ENCODE data around the gene HTR1E. TPM values are rescaled to one million over a fixed set of nuclear protein-coding genes. Genes with fewer than 3 reads are reported as not detected.

Gene HTR1E
- total RNA-seq, 1 donor from 2014 or later, result not detected

- TF ChIP-seq CTCF (IDR thresholded peaks at IDR 0.05; ENCODE audit: insufficient read depth, low read length, severe bottlenecking), result no peak
- peaks cover 11% of the 10 kb centered on the region for H3K27me3 ChIP-seq (ENCODE audit: control insufficient read depth, insufficient read depth, low read length)
- no peaks in the 10 kb centered on the region for H3K36me3 ChIP-seq (ENCODE audit: control insufficient read depth, insufficient read depth, low read length)
- no peak for FAIRE-seq
- DNase-seq (ENCODE audit: low read depth), result no peak
- H3K4me3 ChIP-seq (ENCODE audit: low read depth, low read length), result no peak overlapping the region
Observed at GRCh38 chr6:86934365-86934764, 3.0 kb upstream of the HTR1E start.

GRCh38 chr6:86936834-86937218, 502 bp upstream of the HTR1E start:
- Histone ChIP-seq H3K27me3 (ENCODE audit: control insufficient read depth, insufficient read depth, low read length) (peaks cover 11% of the 10 kb centered on the region), H3K4me3 (ENCODE audit: low read depth, low read length) (no peak overlapping the region), H3K36me3 (ENCODE audit: control insufficient read depth, insufficient read depth, low read length) (no peaks in the 10 kb centered on the region)
- no peak for FAIRE-seq
- no peak for DNase-seq (ENCODE audit: low read depth)
- TF ChIP-seq CTCF (IDR thresholded peaks at IDR 0.05; ENCODE audit: insufficient read depth, low read length, severe bottlenecking), result no peak

- DNase-seq (ENCODE audit: low read depth) (no peak), FAIRE-seq (no peak)
- Histone ChIP-seq H3K27me3 (ENCODE audit: control insufficient read depth, insufficient read depth, low read length) (peaks cover 11% of the 10 kb centered on the region), H3K36me3 (ENCODE audit: control insufficient read depth, insufficient read depth, low read length) (no peaks in the 10 kb centered on the region), H3K4me3 (ENCODE audit: low read depth, low read length) (no peak overlapping the region)
- no peak for TF ChIP-seq CTCF (IDR thresholded peaks at IDR 0.05; ENCODE audit: insufficient read depth, low read length, severe bottlenecking)
Observed at GRCh38 chr6:86938814-86939213, 1.5 kb downstream of the HTR1E start.

- Histone ChIP-seq H3K36me3 (ENCODE audit: control insufficient read depth, insufficient read depth, low read length) (no peaks in the 10 kb centered on the region), H3K27me3 (ENCODE audit: control insufficient read depth, insufficient read depth, low read length) (peaks cover 9% of the 10 kb centered on the region), H3K4me3 (ENCODE audit: low read depth, low read length) (no peak overlapping the region)
- no peak for FAIRE-seq
- no peak for DNase-seq (ENCODE audit: low read depth)
- no peak for TF ChIP-seq CTCF (IDR thresholded peaks at IDR 0.05; ENCODE audit: insufficient read depth, low read length, severe bottlenecking)
Observed at GRCh38 chr6:86941461-86941860, 4.1 kb downstream of the HTR1E start.

- FAIRE-seq (no peak), DNase-seq (ENCODE audit: low read depth) (no peak)
- Histone ChIP-seq H3K27me3 (ENCODE audit: control insufficient read depth, insufficient read depth, low read length) (peaks cover 4% of the 10 kb centered on the region), H3K4me3 (ENCODE audit: low read depth, low read length) (no peak overlapping the region), H3K36me3 (ENCODE audit: control insufficient read depth, insufficient read depth, low read length) (no peaks in the 10 kb centered on the region)
- no peak for TF ChIP-seq CTCF (IDR thresholded peaks at IDR 0.05; ENCODE audit: insufficient read depth, low read length, severe bottlenecking)
Observed at GRCh38 chr6:86942769-86943516, 5.6 kb downstream of the HTR1E start.
